GM19438 (cell line): ENCODE results near the gene TM4SF5.

Source experiments
- ATAC-seq: cut with Tn5 transposase; IDR thresholded peaks from one replicate; pipeline ENCODE4 v1.9.1; 2021; ENCODE audit warnings: low read depth; ENCODE audit not compliant: unreplicated experiment

The TM4SF5 gene, protein sequence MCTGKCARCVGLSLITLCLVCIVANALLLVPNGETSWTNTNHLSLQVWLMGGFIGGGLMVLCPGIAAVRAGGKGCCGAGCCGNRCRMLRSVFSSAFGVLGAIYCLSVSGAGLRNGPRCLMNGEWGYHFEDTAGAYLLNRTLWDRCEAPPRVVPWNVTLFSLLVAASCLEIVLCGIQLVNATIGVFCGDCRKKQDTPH

DNA sequence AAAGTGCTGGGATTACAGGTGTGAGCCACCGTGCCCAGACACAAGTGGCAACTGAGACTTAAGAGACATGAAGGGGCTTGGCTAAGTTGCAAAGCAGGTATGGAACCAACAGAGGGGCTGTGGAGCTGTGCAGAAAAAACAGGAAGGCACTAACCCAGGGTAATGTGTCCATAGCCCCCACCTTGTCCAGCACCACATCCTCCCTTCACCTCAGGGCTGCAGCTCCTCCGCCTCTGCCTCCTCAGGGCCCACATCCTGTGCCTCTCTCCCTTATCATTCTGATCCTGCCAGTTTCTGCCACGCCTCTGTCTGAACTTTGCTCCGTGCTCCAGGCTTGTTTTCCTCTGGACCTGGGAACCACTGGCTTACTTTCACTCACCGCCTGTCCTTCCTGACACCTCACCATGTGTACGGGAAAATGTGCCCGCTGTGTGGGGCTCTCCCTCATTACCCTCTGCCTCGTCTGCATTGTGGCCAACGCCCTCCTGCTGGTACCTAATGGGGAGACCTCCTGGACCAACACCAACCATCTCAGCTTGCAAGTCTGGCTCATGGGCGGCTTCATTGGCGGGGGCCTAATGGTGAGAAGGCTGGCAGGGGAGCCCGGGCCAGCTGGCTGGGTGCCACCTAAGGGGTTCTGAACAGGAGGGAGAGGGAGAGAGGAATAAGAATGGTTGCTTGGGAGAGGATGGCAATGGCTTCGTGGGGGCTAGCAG is at the start of gene TM4SF5:
Gene TM4SF5 (plus strand): TSS at position 368 of the 716 bp plus-strand sequence. CDS start 37 bp downstream, at position 405.
- ATAC-seq: no peak

DNA sequence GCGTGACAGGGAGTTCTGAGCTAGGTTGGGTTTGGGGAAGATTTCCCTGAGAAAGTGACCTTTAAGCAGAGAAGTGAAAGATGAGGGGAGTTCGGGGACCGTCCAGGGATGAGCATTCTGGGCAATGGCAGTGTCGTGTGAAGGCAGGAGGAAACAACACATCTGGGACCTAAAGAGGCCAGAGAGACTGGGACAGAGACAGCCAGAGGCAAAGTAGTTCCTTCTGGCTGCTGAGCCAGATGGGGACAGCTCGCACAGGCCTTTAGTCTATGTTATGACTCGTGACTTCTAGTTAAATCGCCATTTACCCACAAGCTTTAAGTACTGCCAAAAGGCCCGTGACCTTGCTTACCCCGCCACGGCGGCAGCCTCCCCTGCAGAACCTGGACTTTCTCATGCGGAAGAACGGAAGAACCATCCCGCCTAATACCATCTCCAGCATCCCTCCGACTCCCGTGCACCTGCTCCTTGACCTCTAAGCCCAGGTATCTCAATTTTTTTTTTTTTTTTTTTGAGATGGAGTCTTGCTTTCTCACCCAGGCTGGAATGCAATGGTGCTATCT is 48.9 kb upstream of the TM4SF5 start:
- ATAC-seq: no peak

DNA sequence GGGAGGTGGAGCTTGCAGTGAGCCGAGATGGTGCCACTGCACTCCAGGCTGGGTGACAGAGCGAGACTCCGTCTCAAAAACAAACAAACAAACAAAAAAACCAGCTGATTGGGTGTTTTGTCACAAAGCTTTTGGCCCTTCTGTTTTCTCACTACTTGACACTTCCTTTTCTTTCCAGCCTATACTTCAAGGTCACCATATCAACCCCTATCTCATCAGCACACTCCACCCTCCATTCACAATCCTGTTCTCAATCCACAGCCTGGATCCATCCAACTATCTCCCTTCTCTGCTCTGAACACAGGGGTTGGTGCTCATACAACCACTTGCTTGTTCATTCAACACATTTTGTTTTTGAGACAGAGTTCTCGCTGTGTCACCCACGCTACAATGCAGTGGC is 47.0 kb upstream of the TM4SF5 start:
- ATAC-seq: no peak

DNA sequence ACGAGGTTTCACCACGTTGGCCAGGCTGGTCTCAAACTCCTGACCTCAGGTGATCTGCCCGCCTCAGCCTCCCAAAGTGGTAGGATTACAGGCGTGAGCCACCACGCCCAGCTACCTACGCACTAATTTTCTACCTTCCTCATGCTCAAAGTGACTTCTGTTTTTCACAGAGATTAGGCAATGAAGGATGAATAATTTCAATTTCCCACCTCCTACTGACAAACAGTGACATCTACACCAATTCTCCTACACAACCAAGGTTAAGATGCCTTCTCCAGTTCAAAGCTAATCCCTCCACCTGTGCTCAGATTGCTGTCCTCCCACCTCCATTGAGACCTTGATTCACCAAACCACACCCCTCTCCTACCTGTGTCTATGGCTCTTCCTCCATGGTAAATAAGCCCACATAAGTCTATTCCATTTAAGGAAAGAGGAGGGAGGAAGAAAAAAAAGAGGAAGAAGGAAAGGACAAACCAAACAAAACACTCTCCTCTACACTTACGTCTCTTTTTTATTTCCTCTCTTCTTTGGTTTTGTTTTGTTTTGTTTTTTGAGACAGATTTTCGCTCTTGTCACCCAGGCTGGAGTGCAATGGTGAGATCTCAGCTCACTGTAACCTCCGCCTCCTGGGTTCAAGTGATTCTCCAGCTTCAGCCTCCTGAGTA is 45.9 kb upstream of the TM4SF5 start:
- no peak for ATAC-seq

DNA sequence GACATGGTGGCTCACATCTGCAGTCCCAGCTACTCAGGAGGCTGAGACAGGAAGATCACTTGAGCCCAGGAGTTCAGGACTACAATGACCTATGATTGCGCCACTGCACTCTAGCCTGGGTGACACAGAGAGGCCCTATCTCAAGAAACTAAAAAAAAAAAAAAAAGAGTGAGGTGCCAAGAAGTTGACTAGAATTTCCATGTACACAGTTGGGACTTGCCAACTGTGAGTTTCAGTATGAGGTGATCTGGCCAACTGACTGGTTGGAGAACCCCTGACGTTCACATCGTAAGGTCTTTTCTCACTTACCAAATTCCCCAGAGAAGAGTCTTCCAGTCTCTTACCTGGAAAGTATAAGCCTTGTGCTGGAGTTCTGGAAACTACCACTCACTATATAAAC is 43.6 kb upstream of the TM4SF5 start:
- ATAC-seq: no peak

DNA sequence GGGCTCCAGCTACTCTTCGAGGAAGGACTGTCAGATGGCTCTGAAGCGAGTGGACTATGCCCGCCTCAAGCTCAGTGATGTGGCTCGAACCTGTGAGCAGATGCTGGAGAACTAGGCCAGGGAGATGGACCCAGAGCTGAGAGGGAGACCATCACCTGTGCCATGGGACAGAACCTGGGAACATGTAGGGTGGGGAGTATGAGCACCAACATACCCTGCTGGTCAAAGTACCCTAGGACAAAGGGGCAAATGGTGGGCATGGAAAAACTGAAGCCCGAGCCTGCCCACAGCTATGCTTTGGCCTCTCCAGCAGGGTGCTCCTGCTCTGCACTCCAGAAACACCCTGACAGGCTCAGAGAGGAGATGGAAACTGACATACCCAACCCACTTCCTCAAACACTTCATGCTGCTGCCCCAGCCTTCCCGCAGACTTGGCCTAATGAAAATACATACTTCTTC is 38.6 kb upstream of the TM4SF5 start:
- no peak for ATAC-seq

DNA sequence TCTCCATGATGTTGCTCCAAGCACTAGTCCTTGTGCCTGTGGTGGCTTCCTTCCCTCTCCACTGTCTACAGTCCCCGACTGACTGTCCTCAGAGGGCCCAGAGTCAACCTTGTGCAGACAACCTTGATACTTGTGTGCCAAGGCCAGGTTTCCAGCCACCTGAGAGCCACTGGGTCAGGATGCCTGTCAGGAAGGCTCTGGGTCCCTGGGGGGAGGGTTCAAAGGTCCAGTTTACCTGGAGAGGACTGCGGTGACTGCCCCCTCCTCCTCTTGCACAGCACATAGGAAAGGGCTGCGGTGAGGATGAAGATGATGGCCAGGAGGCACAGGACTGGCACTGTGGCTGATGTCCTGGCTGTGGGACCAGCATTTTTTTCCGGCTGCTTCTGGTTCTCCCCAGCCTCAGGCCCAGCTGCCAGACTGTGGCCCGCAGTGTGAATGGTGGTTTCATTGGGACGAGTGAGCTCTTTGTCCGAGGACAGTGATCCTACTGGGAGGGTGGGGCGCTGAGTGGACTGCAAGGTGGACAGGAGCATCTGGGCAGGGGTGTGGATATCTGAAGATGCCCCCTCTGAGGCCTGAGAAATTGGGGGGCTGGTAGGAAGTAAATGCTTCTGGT is 36.7 kb upstream of the TM4SF5 start:
- no peak for ATAC-seq

DNA sequence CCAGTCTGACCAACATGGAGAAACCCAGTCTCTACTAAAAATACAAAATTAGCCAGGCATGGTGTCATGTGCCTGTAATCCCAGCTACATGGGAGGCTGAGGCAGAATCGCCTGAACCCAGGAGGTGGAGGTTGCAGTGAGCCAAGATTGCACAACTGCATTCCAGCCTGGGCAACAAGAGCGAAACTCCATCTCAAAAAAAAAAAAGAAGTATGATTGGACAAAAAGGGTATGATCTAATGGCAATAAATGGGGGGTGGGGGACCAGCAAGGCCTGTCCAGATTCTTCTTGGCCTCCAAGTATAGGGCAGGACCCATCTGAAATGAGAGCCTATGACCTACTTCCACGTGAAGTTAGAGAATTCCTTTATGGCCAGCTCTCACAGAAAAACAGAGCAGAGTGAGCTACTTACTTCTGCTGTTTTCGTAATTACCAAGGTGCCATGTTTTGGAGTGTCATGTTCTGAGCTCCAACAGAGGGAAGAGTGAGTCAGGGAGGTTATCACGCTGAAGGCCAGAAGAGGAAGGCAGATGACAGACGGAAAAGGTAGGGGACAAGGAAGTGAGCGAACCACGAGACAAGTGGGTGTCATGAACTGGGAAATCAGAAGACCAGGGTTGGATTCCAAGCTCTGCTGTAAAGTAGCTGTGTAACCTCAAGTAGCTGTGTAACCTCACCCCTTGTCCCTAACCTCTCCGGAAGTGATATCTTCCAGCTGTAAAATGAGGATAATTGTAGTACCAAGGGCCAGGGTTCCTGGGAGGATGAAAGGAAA is 35.6 kb upstream of the TM4SF5 start:
- no peak for ATAC-seq

DNA sequence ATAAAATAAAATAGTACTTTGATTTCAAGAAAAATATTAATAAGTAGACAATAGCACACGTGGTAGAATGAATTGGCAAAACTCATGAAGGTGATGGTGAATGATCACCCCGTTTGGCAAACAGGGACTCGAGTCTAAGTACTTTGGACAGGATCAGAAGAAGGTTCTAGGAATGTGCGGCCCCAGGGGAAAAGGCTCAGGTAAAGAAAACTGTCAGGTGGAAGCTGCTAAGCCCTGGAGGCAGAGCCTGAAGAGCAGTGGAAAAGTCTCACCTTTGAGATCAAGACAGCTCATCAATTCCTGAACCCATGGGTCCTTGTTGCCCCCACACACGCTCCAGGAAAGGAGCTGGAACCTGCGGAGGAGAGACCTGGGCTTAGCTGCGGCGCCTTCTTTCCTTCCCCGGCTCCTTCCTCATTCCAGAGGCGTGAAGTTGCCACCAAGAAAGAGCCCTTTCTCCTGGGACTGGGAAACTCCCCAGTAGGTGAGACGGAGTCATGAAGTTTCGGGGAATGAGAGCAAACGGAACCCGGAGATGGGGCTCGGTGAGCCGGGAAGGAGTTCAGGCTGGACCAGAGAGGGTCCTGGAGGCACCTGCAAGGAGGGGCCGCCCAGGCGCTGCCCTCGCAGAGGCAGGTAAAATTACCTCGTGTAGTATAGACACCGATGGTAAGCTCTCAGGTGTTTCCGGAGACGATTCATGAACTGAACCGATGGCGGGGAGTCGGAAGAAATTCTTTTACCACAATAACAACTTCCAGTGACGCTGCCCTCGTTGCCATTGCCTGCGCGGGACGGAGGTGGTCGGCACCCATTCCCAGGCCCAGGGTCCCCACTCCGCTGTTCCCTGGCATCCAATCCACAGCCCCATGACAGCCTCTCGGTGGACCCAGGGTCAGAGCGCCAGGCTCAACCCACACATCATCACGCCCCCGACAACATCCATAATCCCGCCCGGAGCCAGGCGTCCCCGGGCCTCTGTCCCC is 33.3 kb upstream of the TM4SF5 start:
- ATAC-seq: no peak

DNA sequence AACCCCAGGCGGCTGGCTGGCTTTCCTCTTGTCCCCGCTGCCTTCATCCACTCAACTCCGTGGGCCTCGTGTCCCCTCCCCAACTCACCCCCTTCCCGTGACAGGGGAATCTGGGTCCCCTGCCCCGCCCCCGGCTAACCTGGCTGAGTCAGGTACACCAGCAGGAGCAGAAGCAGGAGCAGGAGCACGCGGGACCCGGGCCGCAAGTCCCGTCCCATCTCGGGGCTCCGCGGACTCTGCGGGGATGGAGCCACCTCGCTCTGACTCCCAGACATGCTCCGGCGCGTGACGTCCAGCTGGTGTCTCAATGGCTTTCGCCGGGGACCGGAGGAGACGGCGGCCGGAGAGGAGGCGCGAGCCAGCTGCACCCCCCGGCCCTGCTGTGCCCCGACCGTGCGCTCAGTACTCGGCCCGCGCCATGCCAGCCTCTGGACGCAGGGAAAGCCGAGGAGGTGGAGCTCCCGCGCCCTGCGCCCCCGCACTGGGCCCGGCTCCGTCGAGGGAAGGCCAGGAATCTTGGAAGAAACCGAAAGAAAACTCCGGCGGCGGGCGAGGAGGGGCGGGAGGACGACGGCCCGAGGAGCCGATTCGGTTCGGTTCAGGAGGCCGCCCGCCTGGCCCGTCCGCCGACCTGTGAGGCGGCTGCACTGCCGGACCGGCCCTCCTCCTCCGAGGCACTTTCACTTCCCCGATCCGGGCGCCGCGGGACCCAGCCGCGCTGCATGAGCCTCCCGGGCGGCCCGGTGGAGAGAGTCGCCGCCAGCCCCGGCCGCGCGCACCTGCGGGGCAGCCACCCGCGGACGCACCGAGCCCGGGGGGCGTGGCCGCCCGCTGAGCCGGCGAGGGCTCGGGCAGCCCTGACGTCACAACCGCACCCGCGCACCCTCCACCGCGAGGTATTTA is 32.3 kb upstream of the TM4SF5 start, which contains the start of the genes CXCL16 and ZMYND15:
Gene CXCL16 (minus strand): TSS at position 807 of the 903 bp plus-strand sequence. CDS start 589 bp downstream, at position 218.
Gene ZMYND15 (plus strand): TSS at position 712 of the 903 bp plus-strand sequence. CDS start 716 bp downstream, outside the sequence.
- ATAC-seq: peak; percentile 60

DNA sequence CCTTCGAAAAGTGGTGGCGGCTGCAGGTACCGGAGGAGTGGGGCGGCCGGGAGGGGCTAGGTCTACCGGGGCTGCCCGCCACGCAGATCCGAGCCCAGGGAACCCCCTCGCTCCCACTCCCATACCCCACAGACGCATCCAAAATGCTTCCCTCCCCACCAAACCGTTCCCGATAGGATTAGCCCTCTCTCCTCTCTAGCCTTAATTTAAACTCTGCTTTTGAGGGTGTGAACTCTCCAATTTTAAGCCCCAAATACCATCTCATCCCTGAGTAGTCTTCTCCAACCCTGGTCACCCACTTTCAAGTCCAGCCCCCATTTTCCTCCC is 31.7 kb upstream of the TM4SF5 start:
- ATAC-seq: no peak

DNA sequence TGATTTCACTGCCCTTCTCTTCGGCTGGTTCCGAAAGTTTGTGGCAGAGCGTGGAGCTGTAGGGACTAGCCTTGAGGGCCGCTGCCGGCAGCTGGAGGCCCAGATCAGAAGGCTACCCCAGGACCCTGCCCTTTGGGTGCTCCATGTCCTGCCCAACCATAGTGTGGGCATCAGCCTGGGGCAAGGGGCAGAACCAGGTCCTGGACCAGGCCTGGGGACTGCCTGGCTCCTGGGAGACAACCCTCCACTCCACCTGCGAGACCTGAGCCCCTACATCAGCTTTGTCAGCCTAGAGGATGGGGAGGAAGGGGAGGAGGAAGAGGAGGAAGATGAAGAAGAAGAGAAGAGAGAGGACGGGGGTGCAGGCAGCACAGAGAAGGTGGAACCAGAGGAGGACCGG is 31.1 kb upstream of the TM4SF5 start:
- no peak for ATAC-seq

DNA sequence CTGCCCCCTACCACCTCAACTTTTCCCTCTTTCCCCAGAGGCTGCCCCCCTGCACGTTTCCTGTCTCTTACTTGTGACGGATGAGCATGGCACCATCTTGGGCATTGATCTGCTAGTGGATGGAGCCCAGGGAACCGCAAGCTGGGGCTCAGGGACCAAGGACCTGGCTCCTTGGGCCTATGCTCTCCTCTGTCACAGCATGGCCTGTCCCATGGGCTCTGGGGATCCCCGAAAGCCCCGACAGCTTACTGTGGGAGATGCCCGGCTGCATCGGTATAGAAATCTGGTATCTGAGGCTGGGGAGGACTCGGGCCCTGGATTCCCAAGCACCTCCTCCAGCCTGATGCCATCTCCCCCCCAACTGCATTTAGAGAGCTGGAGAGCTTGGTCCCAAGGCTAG is 30.1 kb upstream of the TM4SF5 start:
- ATAC-seq: no peak

DNA sequence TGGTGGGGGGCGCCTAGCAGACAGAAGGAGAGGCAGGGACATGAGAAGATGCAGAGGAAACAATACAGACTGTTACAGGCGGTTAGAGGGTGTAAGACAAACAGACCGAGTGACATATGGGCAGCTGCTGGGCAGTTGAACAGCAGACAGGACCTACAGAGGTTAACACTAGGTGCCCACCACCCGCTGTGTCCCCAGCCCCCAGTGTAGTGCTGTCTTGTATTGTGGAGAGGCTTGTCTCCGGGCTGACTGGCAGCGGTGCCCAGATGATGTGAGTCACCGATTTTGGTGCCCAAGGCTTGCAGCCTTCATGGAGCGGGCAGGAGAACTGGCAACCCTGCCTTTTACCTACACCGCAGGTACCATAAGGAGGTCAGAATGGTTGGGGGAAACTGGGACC is 29.6 kb upstream of the TM4SF5 start:
- no peak for ATAC-seq

DNA sequence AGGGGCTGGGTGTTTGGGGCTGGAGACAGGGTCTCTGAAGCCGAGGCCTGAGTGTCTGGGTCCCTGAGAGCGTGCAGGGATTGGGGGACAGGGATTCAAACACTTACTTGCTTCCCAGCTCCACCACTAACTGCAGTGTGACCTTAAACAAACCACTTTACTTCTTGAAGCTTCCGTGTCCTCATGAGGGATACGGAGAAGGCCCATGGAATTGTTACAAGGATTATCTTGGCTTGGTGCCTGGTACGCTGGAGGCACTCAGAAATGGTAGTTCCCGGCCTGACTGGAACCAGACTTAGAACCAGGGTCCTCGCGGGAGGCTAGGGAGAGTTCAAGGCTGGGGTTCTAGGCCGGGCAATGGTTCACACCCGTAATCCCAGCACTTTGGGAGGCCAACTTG is 29.1 kb upstream of the TM4SF5 start:
- no peak for ATAC-seq

DNA sequence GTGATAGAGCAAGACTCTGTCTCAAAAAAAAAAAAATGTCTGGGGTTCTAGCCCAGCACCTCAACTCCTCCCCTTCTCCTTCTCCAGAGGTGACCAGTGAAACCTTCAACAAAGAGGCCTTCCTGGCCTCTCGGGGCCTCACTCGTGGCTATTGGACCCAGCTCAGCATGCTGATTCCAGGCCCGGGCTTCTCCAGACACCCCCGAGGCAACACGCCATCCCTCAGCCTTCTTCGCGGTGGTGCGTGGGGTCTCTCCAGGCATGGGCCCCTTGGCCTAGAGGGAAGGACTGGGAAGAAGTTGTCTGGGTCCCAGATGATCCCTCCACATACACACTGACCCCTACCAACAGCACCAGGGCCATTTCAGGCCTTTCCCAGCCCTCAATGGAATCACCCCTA is 28.5 kb upstream of the TM4SF5 start:
- ATAC-seq: no peak

DNA sequence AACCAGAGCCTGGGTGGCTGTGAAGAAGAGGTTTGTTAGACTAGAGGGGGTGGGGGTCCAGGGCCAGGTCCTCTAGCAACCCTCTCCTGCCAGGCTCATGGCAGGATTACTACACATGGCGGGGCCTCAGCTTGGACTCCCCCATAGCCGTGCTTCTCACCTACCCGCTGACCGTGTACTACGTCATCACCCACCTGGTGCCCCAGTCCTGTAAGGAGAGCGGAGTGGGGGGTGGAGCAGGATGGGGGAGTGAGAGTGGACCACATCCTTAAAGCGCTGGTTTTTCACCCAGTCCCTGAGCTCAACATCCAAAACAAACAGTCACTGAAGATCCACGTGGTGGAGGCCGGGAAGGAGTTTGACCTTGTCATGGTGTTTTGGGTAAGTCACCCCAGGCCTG is 27.8 kb upstream of the TM4SF5 start:
- ATAC-seq: no peak
